K562 (cell line): ENCODE measurements around the gene MOB3B.

ENCODE experiments used
- FOXK2 ChIP-seq, 2 experiments: fragments of 450-650 bp; IDR thresholded peaks in 1 of 2; conservative IDR thresholded peaks in 1 of 2; 2 replicates each; pipeline ENCODE4 v1.6.1; 2016; ENCODE audit warnings: low read depth in 2 of 2, mild to moderate bottlenecking in 1 of 2
- ZZZ3 ChIP-seq: fragments of 450-650 bp; IDR thresholded peaks from 2 replicates; pipeline ENCODE4 v1.6.1; 2016; ENCODE audit warnings: antibody characterized with exemption, mild to moderate bottlenecking, moderate library complexity

GRCh38 chr9:27561685-27562084, 32.1 kb upstream of the MOB3B start:
- TF ChIP-seq FOXK2 (conservative IDR thresholded peaks at IDR 0.05 in 1 of 2, IDR thresholded peaks at IDR 0.05 in 1 of 2; ENCODE audit: low read depth in 2 of 2) (no peak), ZZZ3 (no peak)
